Measurements from ENCODE around the gene CALCOCO2. TPM values are rescaled to one million over a fixed set of nuclear protein-coding genes. Genes with fewer than 3 reads are reported as not detected.

The CALCOCO2 gene
- total RNA-seq, 1 donor from 2014 or later, result 17.9 TPM

Small RNAs within 50 kb of the gene (small RNA-seq; reads per million reads assigned to genes)
- gene AC068531.1 (not detected), gene RF00263 (not detected)

Other genes starting within 250 kb of the CALCOCO2 start
- not detected for gene HOXB3, start 240.8 kb upstream of the CALCOCO2 start, total RNA-seq
- not detected for gene HOXB5, start 237.3 kb upstream of the CALCOCO2 start, total RNA-seq
- gene HOXB6, start 226.0 kb upstream of the CALCOCO2 start, total RNA-seq, result not detected
- gene HOXB7, start 220.0 kb upstream of the CALCOCO2 start, total RNA-seq, result not detected
- gene HOXB8, start 215.7 kb upstream of the CALCOCO2 start, total RNA-seq, result not detected
- not detected for gene HOXB9, start 204.7 kb upstream of the CALCOCO2 start, total RNA-seq
- not detected for gene PRAC1, start 108.5 kb upstream of the CALCOCO2 start, total RNA-seq
- gene PRAC2, start 107.8 kb upstream of the CALCOCO2 start, total RNA-seq, result not detected
- gene HOXB13, start 102.3 kb upstream of the CALCOCO2 start, total RNA-seq, result 0.16 TPM
- 0.16 TPM for gene TTLL6, start 13.8 kb upstream of the CALCOCO2 start, total RNA-seq
- 19.0 TPM for gene ATP5MC1, start 61.8 kb downstream of the CALCOCO2 start, total RNA-seq
- 60.0 TPM for gene UBE2Z, start 77.4 kb downstream of the CALCOCO2 start, total RNA-seq
- gene SNF8, start 113.8 kb downstream of the CALCOCO2 start, total RNA-seq, result 38.4 TPM
- gene GIP, start 137.6 kb downstream of the CALCOCO2 start, total RNA-seq, result not detected
- 1.9 TPM for gene IGF2BP1, start 166.3 kb downstream of the CALCOCO2 start, total RNA-seq

Data from occipital lobe (tissue), 2 donors.